ENCODE measurements around the gene NAALADL1. TPM values are rescaled to one million over a fixed set of nuclear protein-coding genes. Genes with fewer than 3 reads are reported as not detected.
A peak's percentile ranks its signal among the peaks of the same experiment; 100 is the strongest.

NAALADL1 gene
- total RNA-seq, 3 donors from 2014 or later, result 6.9 to 57.7 (median 32.6) TPM

- peak in 2 of 3 donors; percentile 54 to 56 for DNase-seq
- Histone ChIP-seq H3K36me3 (ENCODE audit: low read depth) (no peaks in the 10 kb centered on the region), H3K4me3 (no peak overlapping the region), H3K9me3 (no peaks in the 10 kb centered on the region), H3K4me1 (ENCODE audit: low read depth) (peaks cover 10% of the 10 kb centered on the region)
- TF ChIP-seq CTCF (IDR thresholded peaks at IDR 0.05), result no peak
- ATAC-seq, result no peak
- intact Hi-C loops (cut with DNase I, micrococcal nuclease), result no loop called here
These were observed 21.4 kb downstream of the NAALADL1 start for GRCh38 chr11:65036931-65037330.

GRCh38 chr11:65035579-65035978 lies 22.8 kb downstream of the NAALADL1 start:
- peaks cover 4% of the 10 kb centered on the region for H3K4me1 ChIP-seq (ENCODE audit: low read depth)
- no peaks in the 10 kb centered on the region for H3K36me3 ChIP-seq (ENCODE audit: low read depth)
- no peak for TF ChIP-seq CTCF (IDR thresholded peaks at IDR 0.05)
- no peak for ATAC-seq
- DNase-seq, result no peak
- intact Hi-C loops (cut with DNase I, micrococcal nuclease), result no loop called here
- no peaks in the 10 kb centered on the region for H3K9me3 ChIP-seq
- H3K4me3 ChIP-seq, result no peak overlapping the region

GRCh38 chr11:65034423-65034822 lies 23.9 kb downstream of the NAALADL1 start:
- H3K9me3 ChIP-seq, result no peaks in the 10 kb centered on the region
- no peak for TF ChIP-seq CTCF (IDR thresholded peaks at IDR 0.05)
- DNase-seq (no peak), ATAC-seq (no peak)
- no peaks in the 10 kb centered on the region for H3K36me3 ChIP-seq (ENCODE audit: low read depth)
- no peak overlapping the region for H3K4me3 ChIP-seq
- no peaks in the 10 kb centered on the region for H3K4me1 ChIP-seq (ENCODE audit: low read depth)
- intact Hi-C loops (cut with DNase I, micrococcal nuclease), result no loop called here

- no peaks in the 10 kb centered on the region for H3K9me3 ChIP-seq
- DNase-seq (no peak), ATAC-seq (no peak)
- H3K36me3 ChIP-seq (ENCODE audit: low read depth), result no peaks in the 10 kb centered on the region
- H3K4me1 ChIP-seq (ENCODE audit: low read depth), result peaks cover 18% of the 10 kb centered on the region
- intact Hi-C loops (cut with DNase I, micrococcal nuclease), result no loop called here
- no peak overlapping the region for H3K4me3 ChIP-seq
- no peak for TF ChIP-seq CTCF (IDR thresholded peaks at IDR 0.05)
These were observed 26.1 kb downstream of the NAALADL1 start for GRCh38 chr11:65032216-65032615.

GRCh38 chr11:65027213-65028067 lies 30.9 kb downstream of the NAALADL1 start, which contains the start of gene SNX15:
Gene SNX15 (plus strand): TSS chr11:65027439. CDS start chr11:65027538, 99 bp downstream.
- Histone ChIP-seq H3K4me3 (peak within 1 kb of the TSS; percentile 33), H3K4me1 (ENCODE audit: low read depth) (peaks cover 18% of the 10 kb centered on the region), H3K36me3 (ENCODE audit: low read depth) (no peaks in the 10 kb centered on the region), H3K9me3 (no peaks in the 10 kb centered on the region)
- peak; percentile 76 for TF ChIP-seq CTCF (IDR thresholded peaks at IDR 0.05)
- intact Hi-C loops (cut with DNase I, micrococcal nuclease), result no loop called here
- DNase-seq, result peak; percentile 94 to 98 (median 95)
- peak; percentile 95 for ATAC-seq
